Posterior vena cava (tissue), 2 donors: Measurements from ENCODE around the gene GXYLT2. TPM values are rescaled to one million over a fixed set of nuclear protein-coding genes. Genes with fewer than 3 reads are reported as not detected.
"Not testable (repeated sequence)": the region's sequence is repeated elsewhere in the genome, so short reads cannot be mapped to it uniquely, and the experiment has no call there.

ENCODE experiments used
- DNase-seq: peaks from one replicate; pipeline ENCODE4 v3.0.0-alpha.2; 2020; ENCODE audit warnings: low spot score
- intact Hi-C, 2 donors: fragments of 100-400 bp; cut with DNase I; formaldehyde crosslinking; loops; one replicate each; pipeline versions ENCODE4 v1.14.1 to v1.14.2; 2022 to 2023
- total RNA-seq, 2 donors: library from RNA; stranded (reverse); fragmentation: NEBNext Ultra II Directional; extraction: Animal tissue kit (Norgen Biotek cat#: 25700); gene quantifications; one replicate each; pipeline ENCODE4 v1.2.1, GENCODE V29; 2021
- donor health status: DM: yes; HTN: yes; CAD: no.
- donor health status: DM: yes; HTN: yes; CAD: no.

The GXYLT2 gene
- total RNA-seq, 2 donors from 2014 or later, result 13.7 to 28.3 TPM

- DNase-seq, result no peak
- intact Hi-C loops, result no loop called here
Measured at GRCh38 chr3:72996121-72996472, 108.3 kb downstream of the GXYLT2 start.

- DNase-seq, result peak; percentile 97
Measured at GRCh38 chr3:72996473-72997333, 108.9 kb downstream of the GXYLT2 start, which contains the start of gene PPP4R2. TSS of gene PPP4R2 (plus strand) at chr3:72996811. CDS start at chr3:72997038, 227 bp downstream.

GRCh38 chr3:72997421-72997961, 109.6 kb downstream of the GXYLT2 start:
- no peak for DNase-seq
- intact Hi-C loops, result no loop called here

More at GRCh38 chr3:72996473-72997333, 108.9 kb downstream of the GXYLT2 start, which contains the start of gene PPP4R2:
- intact Hi-C loops, result no loop called here

GRCh38 chr3:72998466-72998865, 110.6 kb downstream of the GXYLT2 start:
- intact Hi-C loops, result no loop called here

GRCh38 chr3:72999951-73000350, 112.1 kb downstream of the GXYLT2 start:
- intact Hi-C loops, result no loop called here
- no peak for DNase-seq

More at GRCh38 chr3:72998466-72998865, 110.6 kb downstream of the GXYLT2 start:
- DNase-seq, result no peak

GRCh38 chr3:73003050-73003449, 115.2 kb downstream of the GXYLT2 start:
- DNase-seq, intact Hi-C loops: not testable (repeated sequence)

- intact Hi-C loops, result no loop called here
- DNase-seq, result no peak
Measured at GRCh38 chr3:73004316-73004715, 116.5 kb downstream of the GXYLT2 start.

GRCh38 chr3:73007992-73008712, 120.3 kb downstream of the GXYLT2 start:
- intact Hi-C loops, result no loop called here
- DNase-seq, result no peak

- intact Hi-C loops, result no loop called here
- no peak for DNase-seq
Measured at GRCh38 chr3:73009008-73009407, 121.2 kb downstream of the GXYLT2 start.

- intact Hi-C loops, result no loop called here
- DNase-seq, result no peak
Measured at GRCh38 chr3:73009750-73010149, 121.9 kb downstream of the GXYLT2 start.

GRCh38 chr3:73010158-73010557, 122.3 kb downstream of the GXYLT2 start:
- intact Hi-C loops, result no loop called here
- DNase-seq, result no peak

- no peak for DNase-seq
- intact Hi-C loops, result no loop called here
Measured at GRCh38 chr3:73018298-73018697, 130.5 kb downstream of the GXYLT2 start.

- intact Hi-C loops, result no loop called here
- DNase-seq, result no peak
Measured at GRCh38 chr3:73018790-73019441, 131.1 kb downstream of the GXYLT2 start.

GRCh38 chr3:73021301-73021835, 133.5 kb downstream of the GXYLT2 start:
- no peak for DNase-seq
- intact Hi-C loops, result no loop called here

- DNase-seq, result no peak
- intact Hi-C loops, result no loop called here
Measured at GRCh38 chr3:73024836-73025235, 137.0 kb downstream of the GXYLT2 start.

- intact Hi-C loops, result no loop called here
- DNase-seq, result no peak
Measured at GRCh38 chr3:73026111-73026759, 138.4 kb downstream of the GXYLT2 start.
